ENCODE measurements around the gene AMBRA1.

- TF ChIP-seq CTCF (IDR thresholded peaks at IDR 0.05) (no peak), POLR2AphosphoS5 (IDR thresholded peaks at IDR 0.05) (no peak), POLR2A (IDR thresholded peaks at IDR 0.05) (no peak)
Measured at GRCh38 chr11:46485856-46486443, 107.9 kb downstream of the AMBRA1 start.

Data from breast epithelium (tissue), 3 donors.